GM18498 (cell line): ENCODE measurements around the gene ZNF672.
"Not testable (repeated sequence)": the region's sequence is repeated elsewhere in the genome, so short reads cannot be mapped to it uniquely, and the experiment has no call there.

ENCODE experiments used
- ATAC-seq: cut with Tn5 transposase; IDR thresholded peaks from one replicate; pipeline ENCODE4 v1.9.1; 2021; ENCODE audit warnings: mild to moderate bottlenecking, moderate library complexity; ENCODE audit not compliant: unreplicated experiment

The ZNF672 gene

GRCh38 chr1:248884632-248885295, 46.7 kb downstream of the ZNF672 start:
- ATAC-seq: no peak

DNA sequence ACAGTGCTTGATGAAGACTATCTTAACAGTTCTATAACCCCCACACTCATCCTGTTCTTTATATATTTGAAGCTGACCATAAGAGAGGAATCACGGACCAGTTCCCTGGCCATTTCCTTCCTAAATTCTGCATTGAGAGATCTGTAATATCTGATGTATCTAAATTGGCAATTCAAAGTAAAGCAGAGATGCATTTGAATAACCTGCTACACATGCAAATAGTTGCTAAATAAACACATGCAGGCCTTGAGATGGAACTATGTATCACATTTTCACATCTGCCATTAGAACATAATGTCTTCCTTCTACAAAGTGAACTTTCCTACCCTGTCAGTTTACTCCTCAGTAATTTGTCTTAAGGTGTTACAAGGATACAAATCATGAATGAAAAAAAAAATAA, 47.6 kb downstream of the ZNF672 start:
- no peak for ATAC-seq

GRCh38 chr1:248886237-248886895, 48.3 kb downstream of the ZNF672 start:
- no peak for ATAC-seq

DNA sequence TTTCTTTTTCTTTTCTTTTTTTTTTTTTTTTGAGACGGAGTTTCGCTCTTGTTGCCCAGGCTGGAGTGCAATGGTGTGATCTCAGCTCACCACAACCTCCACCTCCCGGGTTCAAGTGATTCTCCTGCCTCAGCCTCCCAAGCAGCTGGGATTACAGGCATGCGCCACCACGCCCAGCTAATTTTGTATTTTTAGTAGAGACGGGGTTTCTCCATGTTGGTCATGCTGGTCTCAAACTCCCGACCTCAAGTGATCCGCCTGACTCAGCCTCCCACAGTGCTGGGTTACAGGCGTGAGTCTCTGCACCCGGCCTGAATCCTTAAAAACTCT, 51.9 kb downstream of the ZNF672 start:
- ATAC-seq: not testable (repeated sequence)

- ATAC-seq: no peak
Observed at GRCh38 chr1:248890549-248891498, 52.8 kb downstream of the ZNF672 start.

DNA sequence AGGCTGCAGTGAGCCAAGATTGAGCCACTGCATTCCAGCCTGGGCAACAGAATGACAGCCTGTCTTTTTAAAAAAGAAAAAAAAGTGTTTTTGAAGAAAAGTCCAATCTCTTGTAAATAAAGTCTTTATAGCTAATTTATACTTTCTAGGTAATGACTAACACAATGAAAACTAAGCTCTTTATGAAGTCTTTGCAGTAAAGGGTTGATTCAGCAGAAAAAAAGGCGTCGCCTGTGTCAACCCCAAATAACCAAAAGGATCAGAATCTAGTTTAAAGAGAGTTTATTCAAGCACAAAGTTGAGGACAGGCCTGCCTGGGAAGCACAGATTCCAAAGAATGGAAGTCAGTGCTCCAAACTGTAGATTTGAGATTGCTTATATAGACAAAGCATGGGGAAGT, 53.7 kb downstream of the ZNF672 start:
- ATAC-seq: no peak

DNA sequence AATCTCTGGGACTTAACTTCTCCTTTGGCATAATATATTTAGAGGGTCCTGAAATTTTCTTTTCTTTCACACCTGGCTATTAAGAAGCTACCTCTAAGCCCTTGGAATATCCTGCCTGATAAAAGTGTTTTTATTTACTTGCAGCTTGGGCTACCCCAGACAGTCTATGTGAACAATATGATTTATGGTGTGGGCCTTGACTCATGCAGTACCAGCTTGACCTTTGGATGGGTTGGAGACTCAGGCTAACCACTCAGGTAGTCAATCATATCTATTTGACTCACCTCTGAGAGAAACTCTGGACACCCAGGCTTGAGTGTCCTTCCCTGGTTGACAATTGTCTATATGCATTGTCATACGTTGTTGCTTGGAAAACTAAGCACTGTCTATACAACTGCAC, 54.6 kb downstream of the ZNF672 start:
- no peak for ATAC-seq

DNA sequence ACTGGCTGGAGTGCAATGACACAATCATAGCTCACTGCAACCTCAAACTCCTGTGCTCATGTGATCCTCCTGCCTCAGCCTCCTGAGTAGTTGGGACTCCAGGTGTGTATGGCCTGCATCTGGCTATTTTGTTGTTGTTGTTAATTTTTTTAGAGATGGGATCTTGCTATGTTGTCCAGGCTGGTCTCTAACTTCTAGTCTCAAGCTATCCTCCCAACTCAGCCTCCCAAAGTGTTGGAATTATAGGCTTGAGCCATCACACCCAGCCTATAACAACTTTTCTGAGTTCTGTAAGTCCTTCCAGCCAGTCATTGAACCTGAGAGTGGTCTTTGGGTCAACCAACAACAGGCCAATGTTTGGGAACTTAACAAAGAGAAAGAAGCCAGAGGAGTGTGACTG, 56.8 kb downstream of the ZNF672 start:
- no peak for ATAC-seq

GRCh38 chr1:248897412-248898337, 59.7 kb downstream of the ZNF672 start:
- no peak for ATAC-seq
